ENCODE measurements around the gene UBE3B. TPM values are rescaled to one million over a fixed set of nuclear protein-coding genes. Genes with fewer than 3 reads are reported as not detected.

Gene UBE3B
- total RNA-seq, 4 donors from 2014 or later, result 34.4 to 73.0 (median 71.6) TPM

- H3K36me3 ChIP-seq, result peaks cover 0 to 15% (median 7%) of the 10 kb centered on the region in 4 donors
- whole genome bisulfite sequencing, 2 donors (ENCODE audit: low coverage in 1 of 2), result 30 to 39% methylated on average over 2 to 8 of the region's 8 CpGs
- in situ Hi-C loops (cut with MboI; ENCODE audit: low pct_ligation_motif_present in 1 of 4, low pct_unique_long_range_greater_than_20kb in 1 of 4, low sequenced_read_pairs in 3 of 4), result no loop called here
- no peaks in the 10 kb centered on the region for H3K9me3 ChIP-seq
- no peak overlapping the region for H3K4me3 ChIP-seq
- no peak for TF ChIP-seq CTCF (IDR thresholded peaks at IDR 0.05)
- peak in 1 of 3 donors; percentile 14 for TF ChIP-seq POLR2AphosphoS5 (IDR thresholded peaks at IDR 0.05)
- no peak for TF ChIP-seq EP300 (IDR thresholded peaks at IDR 0.05; ENCODE audit: low read depth)
- TF ChIP-seq POLR2A (IDR thresholded peaks at IDR 0.05), result peak; percentile 31
- intact Hi-C loops (cut with DNase I; ENCODE audit: low total_unique reads), result no loop called here
- H3K4me1 ChIP-seq, result peaks cover 65 to 86% (median 71%) of the 10 kb centered on the region in 4 donors
- H3K27ac ChIP-seq, result peak overlapping the region; percentile 91 to 97 (median 94)
- H3K27me3 ChIP-seq, result no peaks in the 10 kb centered on the region
- peak; percentile 50 for DNase-seq
These were observed 16.2 kb upstream of the UBE3B start for GRCh38 chr12:109461049-109461845.

GRCh38 chr12:109461846-109462756, 15.3 kb upstream of the UBE3B start:
- DNase-seq, result peak; percentile 85
- Histone ChIP-seq H3K36me3 (peaks cover 0 to 10% (median 4%) of the 10 kb centered on the region in 4 donors), H3K27ac (peak overlapping the region; percentile 91 to 97 (median 94)), H3K27me3 (no peaks in the 10 kb centered on the region), H3K4me3 (no peak overlapping the region), H3K4me1 (peaks cover 71 to 95% (median 78%) of the 10 kb centered on the region in 4 donors), H3K9me3 (no peaks in the 10 kb centered on the region)
- in situ Hi-C loops (cut with MboI; ENCODE audit: low pct_ligation_motif_present in 1 of 4, low pct_unique_long_range_greater_than_20kb in 1 of 4, low sequenced_read_pairs in 3 of 4) (no loop called here), intact Hi-C loops (cut with DNase I; ENCODE audit: low total_unique reads) (no loop called here)
- TF ChIP-seq POLR2AphosphoS5 (IDR thresholded peaks at IDR 0.05) (peak; percentile 48 to 70 (median 68)), EP300 (IDR thresholded peaks at IDR 0.05; ENCODE audit: low read depth) (peak; percentile 21), CTCF (IDR thresholded peaks at IDR 0.05) (no peak), POLR2A (IDR thresholded peaks at IDR 0.05) (no peak)
- 38 to 45% methylated on average over 9 to 13 of the region's 13 CpGs for WGBS, 2 donors (ENCODE audit: low coverage in 1 of 2)

GRCh38 chr12:109462868-109463692, 14.4 kb upstream of the UBE3B start:
- H3K27ac ChIP-seq, result peak overlapping the region; percentile 91 to 97 (median 94)
- no peak overlapping the region for H3K4me3 ChIP-seq
- intact Hi-C loops (cut with DNase I; ENCODE audit: low total_unique reads), result no loop called here
- H3K27me3 ChIP-seq, result no peaks in the 10 kb centered on the region
- DNase-seq, result peak; percentile 74
- H3K36me3 ChIP-seq, result peaks cover 0 to under 1% (median 0%) of the 10 kb centered on the region in 4 donors
- in situ Hi-C loops (cut with MboI; ENCODE audit: low pct_ligation_motif_present in 1 of 4, low pct_unique_long_range_greater_than_20kb in 1 of 4, low sequenced_read_pairs in 3 of 4), result no loop called here
- H3K9me3 ChIP-seq, result no peaks in the 10 kb centered on the region
- WGBS, 2 donors (ENCODE audit: low coverage in 1 of 2), result 47 to 54% methylated on average over 2 to 14 of the region's 14 CpGs
- H3K4me1 ChIP-seq, result peaks cover 78 to 97% (median 83%) of the 10 kb centered on the region in 4 donors
- TF ChIP-seq POLR2AphosphoS5 (IDR thresholded peaks at IDR 0.05) (peak; percentile 90 to 92 (median 90)), POLR2A (IDR thresholded peaks at IDR 0.05) (no peak), EP300 (IDR thresholded peaks at IDR 0.05; ENCODE audit: low read depth) (peak; percentile 97)

- Histone ChIP-seq H3K4me1 (peaks cover 82 to 97% (median 83%) of the 10 kb centered on the region in 4 donors), H3K9me3 (no peaks in the 10 kb centered on the region), H3K36me3 (no peaks in the 10 kb centered on the region), H3K4me3 (no peak overlapping the region), H3K27me3 (no peaks in the 10 kb centered on the region), H3K27ac (peak overlapping the region; percentile 91 to 97 (median 94))
- in situ Hi-C loops (cut with MboI; ENCODE audit: low pct_ligation_motif_present in 1 of 4, low pct_unique_long_range_greater_than_20kb in 1 of 4, low sequenced_read_pairs in 3 of 4), result no loop called here
- intact Hi-C loops (cut with DNase I; ENCODE audit: low total_unique reads), result no loop called here
- no peak for DNase-seq
- WGBS, 2 donors (ENCODE audit: low coverage in 1 of 2), result 59 to 67% methylated on average over 4 to 5 of the region's 5 CpGs
- TF ChIP-seq CTCF (IDR thresholded peaks at IDR 0.05) (no peak), POLR2AphosphoS5 (IDR thresholded peaks at IDR 0.05) (no peak), POLR2A (IDR thresholded peaks at IDR 0.05) (no peak), EP300 (IDR thresholded peaks at IDR 0.05; ENCODE audit: low read depth) (no peak)
These were observed 13.7 kb upstream of the UBE3B start for GRCh38 chr12:109463756-109464155.
